Bronchial epithelial cell (primary cell): Measurements from ENCODE around the gene RBM38. TPM values are rescaled to one million over a fixed set of nuclear protein-coding genes. Genes with fewer than 3 reads are reported as not detected.
A peak's percentile ranks its signal among the peaks of the same experiment; 100 is the strongest.

Source experiments
- DNase-seq: peaks from one replicate; pipeline ENCODE4 v3.0.0-alpha.2; 2010; ENCODE audit warnings: low read depth
- FAIRE-seq: peaks from 2 replicates; lab custom pipeline; 2011; peaks lifted over from hg19 to GRCh38; lab: Jason Lieb, UNC
- H3K27me3 ChIP-seq: 2 replicates; pipeline ENCODE4 v1.5.1; 2011; ENCODE audit warnings: low read length; ENCODE audit not compliant: control insufficient read depth, insufficient read depth
- H3K36me3 ChIP-seq: 2 replicates; pipeline ENCODE4 v1.5.1; 2011; ENCODE audit warnings: low read length; ENCODE audit not compliant: control insufficient read depth, insufficient read depth
- H3K4me3 ChIP-seq: 2 replicates; pipeline ENCODE4 v1.5.1; 2011; ENCODE audit warnings: mild to moderate bottlenecking, low read depth, low read length, control low read depth
- CTCF ChIP-seq: IDR thresholded peaks from 2 replicates; pipeline ENCODE4 v1.5.1; 2011; ENCODE audit warnings: mild to moderate bottlenecking, moderate library complexity, low read length, control low read depth, inconsistent platforms; ENCODE audit not compliant: insufficient read depth, severe bottlenecking
- total RNA-seq: library from RNA; depleted of rRNA; stranded (reverse); fragments of >200 nt; gene quantifications from 2 replicates; pipeline ENCODE4 v1.2.1, GENCODE V29; 2014

RBM38 gene
- total RNA-seq, 1 donor from 2014 or later: 6.8 TPM

DNA sequence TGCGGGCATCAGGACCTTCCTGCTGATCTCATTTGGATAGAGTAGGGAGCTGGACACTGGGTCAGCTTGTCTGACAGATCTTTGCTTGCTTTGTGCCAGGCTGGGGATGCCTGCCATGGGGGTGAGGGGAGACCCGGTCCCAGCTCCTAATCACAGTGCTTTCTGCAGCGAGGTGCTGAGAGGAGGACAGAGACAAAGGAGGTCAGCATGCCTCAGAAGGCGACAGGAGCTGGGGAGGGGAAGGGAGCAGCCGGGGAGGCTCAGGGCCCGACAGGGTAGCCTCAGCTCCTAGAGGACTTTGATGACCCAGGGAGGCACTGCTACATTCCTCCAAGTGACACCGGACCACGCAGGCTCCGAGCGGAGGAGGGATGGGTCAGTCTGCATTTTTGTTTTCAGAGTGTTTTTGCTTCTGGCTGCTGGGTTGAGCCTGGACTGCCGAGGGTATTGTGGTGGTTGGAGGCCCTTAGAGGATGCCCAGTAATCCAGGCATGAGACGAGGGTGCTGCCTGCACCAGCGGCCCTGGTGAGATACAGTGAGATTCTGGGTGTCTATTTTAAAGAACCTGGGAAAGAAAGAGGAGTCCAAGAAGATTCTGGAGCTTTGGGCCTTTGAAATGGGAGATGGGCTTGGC lies 7.8 kb downstream of the RBM38 start:
- no peak for DNase-seq
- H3K36me3 ChIP-seq: peaks cover 15% of the 10 kb centered on the region
- peak; percentile 43 for FAIRE-seq
- H3K27me3 ChIP-seq: no peaks in the 10 kb centered on the region
- H3K4me3 ChIP-seq: no peak overlapping the region
- TF ChIP-seq CTCF: no peak

DNA sequence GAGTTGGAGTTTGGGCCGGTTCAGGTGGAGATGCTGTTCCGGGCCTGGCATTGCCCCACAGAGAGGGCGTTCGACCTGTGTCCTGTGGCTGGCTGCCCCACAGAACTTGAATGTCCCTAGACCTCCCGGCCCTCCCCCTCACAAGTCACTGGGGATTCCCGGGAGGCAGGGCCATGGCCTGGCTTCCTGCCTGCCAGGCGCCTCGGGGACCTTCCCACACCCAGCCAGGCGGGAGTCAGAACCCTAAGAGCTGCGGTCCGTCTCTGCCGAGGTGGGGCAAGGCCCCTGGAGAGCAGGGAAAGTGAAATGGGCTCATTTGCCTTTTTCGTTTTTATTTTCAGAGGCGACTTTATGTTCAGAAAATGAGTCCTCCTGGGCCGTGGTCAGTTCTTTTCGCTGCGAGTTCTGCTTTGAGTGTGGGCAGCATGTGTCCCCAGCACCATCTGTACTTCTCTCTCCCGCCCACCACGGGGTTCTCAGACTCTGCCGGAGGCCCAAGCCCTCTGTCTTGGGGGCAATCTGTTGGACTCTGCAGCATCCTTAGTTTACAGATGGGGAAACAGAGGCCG lies 8.5 kb downstream of the RBM38 start:
- peaks cover 16% of the 10 kb centered on the region for H3K36me3 ChIP-seq
- no peak overlapping the region for H3K4me3 ChIP-seq
- H3K27me3 ChIP-seq: no peaks in the 10 kb centered on the region
- DNase-seq (no peak), FAIRE-seq (no peak)
- no peak for TF ChIP-seq CTCF

GRCh38 chr20:57400231-57400701 lies 9.1 kb downstream of the RBM38 start:
- DNase-seq (no peak), FAIRE-seq (no peak)
- Histone ChIP-seq H3K27me3 (no peaks in the 10 kb centered on the region), H3K4me3 (no peak overlapping the region), H3K36me3 (peaks cover 15% of the 10 kb centered on the region)
- no peak for TF ChIP-seq CTCF

DNA sequence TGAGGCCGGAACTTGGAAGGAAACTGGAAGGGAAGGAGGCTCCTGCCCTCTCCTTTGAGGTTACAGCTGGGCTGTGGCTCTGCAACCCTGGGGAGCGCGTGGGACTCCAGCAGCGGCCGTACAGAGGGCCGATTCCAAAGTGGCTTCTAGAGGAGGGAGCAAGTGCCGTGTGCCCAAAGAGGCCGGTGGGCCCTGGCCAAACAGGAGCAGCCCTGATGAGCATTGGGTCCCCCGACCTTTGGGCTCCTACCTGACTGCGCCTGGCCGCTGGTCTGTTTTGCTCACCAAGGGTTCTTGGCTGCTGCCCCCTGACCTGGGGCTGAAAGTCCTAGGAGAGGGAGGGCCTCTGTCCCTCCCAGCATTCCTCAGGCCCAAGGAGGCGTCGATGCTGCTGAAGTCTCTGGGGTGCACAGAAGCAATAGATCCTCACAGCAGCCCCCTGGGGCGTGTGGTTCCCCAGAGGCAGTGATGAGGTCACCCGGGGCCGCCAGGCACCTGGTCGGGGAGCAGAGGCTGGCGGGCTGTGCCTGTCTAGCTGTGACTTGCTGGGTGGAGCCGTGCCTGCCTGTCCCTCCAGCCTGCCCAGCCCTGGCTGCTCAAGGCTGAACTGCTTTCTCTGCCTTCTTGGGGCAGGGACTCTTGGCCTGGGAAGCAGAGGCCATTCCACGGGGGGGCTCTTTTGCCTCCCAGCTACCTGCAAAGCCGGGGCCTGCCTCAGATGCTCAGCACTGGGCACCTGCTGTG lies 9.8 kb downstream of the RBM38 start:
- Histone ChIP-seq H3K4me3 (no peak overlapping the region), H3K27me3 (no peaks in the 10 kb centered on the region), H3K36me3 (peaks cover 16% of the 10 kb centered on the region)
- FAIRE-seq: no peak
- TF ChIP-seq CTCF: no peak
- DNase-seq: no peak

DNA sequence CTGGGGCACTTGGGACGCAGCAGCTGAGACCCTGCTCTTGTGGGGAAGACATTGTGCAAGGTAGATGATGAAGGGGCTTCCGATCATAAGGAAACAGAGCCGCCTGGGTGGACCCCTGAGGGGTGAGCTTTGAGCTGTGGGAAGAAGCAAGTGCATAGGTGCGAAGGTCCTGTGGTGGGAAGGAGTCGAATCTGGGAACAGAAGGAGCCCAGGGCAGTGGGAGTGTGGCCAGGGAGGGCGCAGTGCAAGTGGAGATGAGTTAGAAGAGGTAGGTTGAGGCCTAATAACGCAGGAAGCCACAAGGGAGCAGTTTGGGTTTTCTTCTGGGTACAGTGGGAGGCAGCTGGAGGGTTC lies 10.3 kb downstream of the RBM38 start:
- Histone ChIP-seq H3K4me3 (no peak overlapping the region), H3K36me3 (peaks cover 20% of the 10 kb centered on the region), H3K27me3 (no peaks in the 10 kb centered on the region)
- no peak for TF ChIP-seq CTCF
- FAIRE-seq (no peak), DNase-seq (no peak)
